Hepatic stellate cell (primary cell): ENCODE results near the gene NFIB.

Source experiments
- DNase-seq: peaks from one replicate; pipeline ENCODE4 v3.0.0; 2011; ENCODE audit warnings: low spot score

The NFIB gene

GRCh38 chr9:14306672-14307660, 7.0 kb downstream of the NFIB start:
- DNase-seq, result no peak

GRCh38 chr9:14306188-14306587, 7.8 kb downstream of the NFIB start:
- no peak for DNase-seq

- DNase-seq, result no peak
Observed at GRCh38 chr9:14304259-14304658, 9.7 kb downstream of the NFIB start.

GRCh38 chr9:14303521-14303920, 10.4 kb downstream of the NFIB start:
- no peak for DNase-seq

- no peak for DNase-seq
Observed at GRCh38 chr9:14303100-14303499, 10.8 kb downstream of the NFIB start.

GRCh38 chr9:14302405-14302804, 11.5 kb downstream of the NFIB start:
- no peak for DNase-seq

- DNase-seq, result no peak
Observed at GRCh38 chr9:14301583-14302021, 12.3 kb downstream of the NFIB start.

GRCh38 chr9:14301006-14301405, 12.9 kb downstream of the NFIB start:
- DNase-seq, result no peak

- DNase-seq, result no peak
Observed at GRCh38 chr9:14300588-14300987, 13.4 kb downstream of the NFIB start.

- DNase-seq, result no peak
Observed at GRCh38 chr9:14300040-14300439, 13.9 kb downstream of the NFIB start.

GRCh38 chr9:14298601-14299022, 15.3 kb downstream of the NFIB start:
- no peak for DNase-seq

- DNase-seq, result no peak
Observed at GRCh38 chr9:14296495-14297113, 17.3 kb downstream of the NFIB start.

GRCh38 chr9:14294659-14295058, 19.3 kb downstream of the NFIB start:
- no peak for DNase-seq

- DNase-seq, result no peak
Observed at GRCh38 chr9:14293801-14294200, 20.1 kb downstream of the NFIB start.

GRCh38 chr9:14292181-14292739, 21.7 kb downstream of the NFIB start:
- no peak for DNase-seq

- no peak for DNase-seq
Observed at GRCh38 chr9:14289916-14290315, 24.0 kb downstream of the NFIB start.

- DNase-seq, result no peak
Observed at GRCh38 chr9:14288433-14288832, 25.5 kb downstream of the NFIB start.

GRCh38 chr9:14286121-14286520, 27.8 kb downstream of the NFIB start:
- DNase-seq, result no peak

- no peak for DNase-seq
Observed at GRCh38 chr9:14283276-14283675, 30.7 kb downstream of the NFIB start.

GRCh38 chr9:14281876-14282275, 32.1 kb downstream of the NFIB start:
- no peak for DNase-seq

- no peak for DNase-seq
Observed at GRCh38 chr9:14281136-14281795, 32.7 kb downstream of the NFIB start.

- DNase-seq, result no peak
Observed at GRCh38 chr9:14279671-14280070, 34.3 kb downstream of the NFIB start.
